HepG2 (cell line): ENCODE results near the gene TM4SF18. TPM values are rescaled to one million over a fixed set of nuclear protein-coding genes. Genes with fewer than 3 reads are reported as not detected.

Experiments used
- ATAC-seq: fragments of 200-7000 bp; cut with Tn5 transposase; 3 replicates; pipeline ENCODE4 v1.9.1; 2020; ENCODE audit warnings: mild to moderate bottlenecking, moderate library complexity
- BruUV-seq: library from RNA; stranded (reverse); fragments of 400-500 nt; replicated peaks from 2 replicates; lab custom pipeline; 2021; lab: Mats Ljungman, UMichigan
- CTCF ChIA-PET: fragments of 300-600 bp; formaldehyde crosslinking; extraction: SDS; loops from one replicate; lab custom pipeline; 2021; ENCODE audit warnings: low total read pairs, inconsistent platforms, low intra/inter-chr PET ratio; lab: Yijun Ruan, JAX
- POLR2A ChIA-PET: fragments of 350-600 bp; sonication (Branson Sonifier 250); formaldehyde crosslinking; loops from one replicate; lab custom pipeline; 2020; ENCODE audit warnings: antibody characterized with exemption, inconsistent platforms; lab: Yijun Ruan, JAX
- DNase-seq: peaks from one replicate; pipeline ENCODE4 v3.0.0-alpha.2; 2015; ENCODE audit warnings: low spot score
- FAIRE-seq: peaks from 3 replicates; lab custom pipeline; 2011; peaks lifted over from hg19 to GRCh38; lab: Jason Lieb, UNC
- H2AFZ ChIP-seq: one replicate; pipeline ENCODE4 v1.6.1; 2011; ENCODE audit warnings: low read length, inconsistent platforms
- H3K27ac ChIP-seq: fragments of 300-600 bp; 3 replicates; pipeline ENCODE4 v1.8.0; 2011; ENCODE audit warnings: mixed run types, mild to moderate bottlenecking, mixed read lengths, low read length, inconsistent platforms; ENCODE audit not compliant: insufficient read depth; ENCODE audit errors: extremely low read length
- H3K27me3 ChIP-seq, 2 experiments: fragments of 200-600 bp in 1 of 2; 2 replicates in 1 of 2; 3 replicates in 1 of 2; pipeline versions ENCODE4 v1.6.0 to v1.8.0; 2011; ENCODE audit warnings: low read length in 2 of 2, mild to moderate bottlenecking in 2 of 2, moderate library complexity in 2 of 2, inconsistent platforms in 1 of 2; ENCODE audit not compliant: insufficient read depth in 2 of 2, control insufficient read depth in 1 of 2
- H3K36me3 ChIP-seq, 2 experiments: fragments of 200-600 bp in 1 of 2; replicated peaks in 1 of 2; 2 replicates in 1 of 2; 3 replicates in 1 of 2; pipeline versions ENCODE4 v1.5.1 to v1.8.0; 2011; ENCODE audit warnings: low read length in 2 of 2, inconsistent platforms in 1 of 2; ENCODE audit not compliant: insufficient read depth in 2 of 2, control insufficient read depth in 1 of 2
- H3K4me1 ChIP-seq: 2 replicates; pipeline ENCODE4 v1.5.1; 2012; ENCODE audit warnings: low read length, inconsistent platforms; ENCODE audit not compliant: insufficient read depth
- H3K4me2 ChIP-seq: 2 replicates; pipeline ENCODE4 v1.6.0; 2011; ENCODE audit warnings: low read depth, low read length, inconsistent platforms
- H3K4me3 ChIP-seq, 3 experiments: fragments of 200-600 bp in 1 of 3; sonication (generic), shearing (Covaris generic) in 1 of 3; replicated peaks in 1 of 3; 2 replicates each; pipeline ENCODE4 v1.5.1; 2011 to 2016; ENCODE audit warnings: low read length in 3 of 3, inconsistent platforms in 2 of 3, low read depth in 2 of 3, mild to moderate bottlenecking in 2 of 3, control low read depth in 1 of 3, mixed read lengths in 1 of 3; ENCODE audit not compliant: insufficient read depth in 1 of 3
- H3K79me2 ChIP-seq: one replicate; pipeline ENCODE4 v1.6.1; 2011; ENCODE audit warnings: low read length, inconsistent platforms; ENCODE audit not compliant: insufficient read depth
- H3K9ac ChIP-seq: 2 replicates; pipeline ENCODE4 v1.6.0; 2011; ENCODE audit warnings: mild to moderate bottlenecking, low read depth, low read length, inconsistent platforms; ENCODE audit not compliant: insufficient read depth
- H3K9me3 ChIP-seq: 2 replicates; pipeline ENCODE4 v1.5.1; 2012; ENCODE audit warnings: mild to moderate bottlenecking, low read length
- H4K20me1 ChIP-seq: 2 replicates; pipeline ENCODE4 v1.6.0; 2011; ENCODE audit warnings: inconsistent platforms, mild to moderate bottlenecking, low read length, moderate library complexity; ENCODE audit not compliant: insufficient read depth
- CBFB ChIP-seq: sonication (generic); formaldehyde crosslinking; IDR thresholded peaks from 2 replicates; pipeline ENCODE4 v1.4.0; 2020; ENCODE audit warnings: missing genetic modification reagents
- CCAR2 ChIP-seq: fragments of 200-400 bp; formaldehyde crosslinking; optimal IDR thresholded peaks from 2 replicates; pipeline ENCODE3; 2018; ENCODE audit warnings: low read depth, mild to moderate bottlenecking, low read length, moderate library complexity
- CCDC6 ChIP-seq: sonication (generic); formaldehyde crosslinking; IDR thresholded peaks from 2 replicates; pipeline ENCODE4 v1.8.1; 2022; ENCODE audit warnings: mild to moderate bottlenecking, missing genetic modification reagents, moderate library complexity
- ELF1 ChIP-seq: sonication (generic); formaldehyde crosslinking; IDR thresholded peaks from 2 replicates; pipeline ENCODE4 v1.4.0; 2020; ENCODE audit warnings: missing genetic modification reagents
- FOXA3 ChIP-seq: IDR thresholded peaks from 2 replicates; pipeline ENCODE4 v1.6.1; 2016; ENCODE audit warnings: missing genetic modification reagents, missing compliant biosample characterization
- FOXM1 ChIP-seq: sonication (generic); formaldehyde crosslinking; IDR thresholded peaks from 2 replicates; pipeline ENCODE4 v1.5.0; 2020; ENCODE audit warnings: missing genetic modification reagents
- GATAD1 ChIP-seq: IDR thresholded peaks from 2 replicates; pipeline ENCODE4 v1.6.1; 2016; ENCODE audit warnings: missing genetic modification reagents, missing compliant biosample characterization
- KDM1A ChIP-seq: IDR thresholded peaks from 2 replicates; pipeline ENCODE4 v1.6.1; 2016; ENCODE audit warnings: missing compliant biosample characterization
- KMT2B ChIP-seq: IDR thresholded peaks from 2 replicates; pipeline ENCODE4 v1.6.1; 2016; ENCODE audit warnings: missing genetic modification reagents, missing compliant biosample characterization
- MYNN ChIP-seq: sonication (generic); formaldehyde crosslinking; IDR thresholded peaks from 2 replicates; pipeline ENCODE4 v1.4.0; 2020; ENCODE audit warnings: mild to moderate bottlenecking, low read depth, missing genetic modification reagents
- NCOR1 ChIP-seq: fragments of 200-600 bp; sonication (generic); IDR thresholded peaks from 2 replicates; pipeline ENCODE4 v1.7.0; 2017; ENCODE audit warnings: antibody characterized with exemption, low read length, borderline replicate concordance
- NRL ChIP-seq: sonication (generic); formaldehyde crosslinking; IDR thresholded peaks from 2 replicates; pipeline ENCODE4 v1.5.0; 2020; ENCODE audit warnings: missing genetic modification reagents, mild to moderate bottlenecking, moderate library complexity, borderline replicate concordance
- SOX6 ChIP-seq, 2 experiments: fragments of 450-650 bp in 1 of 2; sonication (generic) in 1 of 2; formaldehyde crosslinking in 1 of 2; IDR thresholded peaks; 2 replicates each; pipeline versions ENCODE4 v1.4.0 to v1.6.1; 2017 to 2020; ENCODE audit warnings: antibody characterized with exemption in 1 of 2, mild to moderate bottlenecking in 1 of 2, missing genetic modification reagents in 1 of 2
- SRSF1 ChIP-seq: fragments of 200-400 bp; formaldehyde crosslinking; optimal IDR thresholded peaks from 2 replicates; pipeline ENCODE3; 2017; ENCODE audit warnings: mild to moderate bottlenecking, low read depth, low read length, moderate library complexity
- TRIM24 ChIP-seq: sonication (generic); formaldehyde crosslinking; IDR thresholded peaks from 2 replicates; pipeline ENCODE4 v1.8.0; 2022; ENCODE audit warnings: mild to moderate bottlenecking, missing genetic modification reagents
- ZNF142 ChIP-seq: sonication (generic); formaldehyde crosslinking; IDR thresholded peaks from 2 replicates; pipeline ENCODE4 v1.4.0; 2020; ENCODE audit warnings: missing genetic modification reagents
- ZNF569 ChIP-seq: sonication (generic); formaldehyde crosslinking; IDR thresholded peaks from 2 replicates; pipeline ENCODE4 v1.5.0; 2020; ENCODE audit warnings: mild to moderate bottlenecking, missing genetic modification reagents, moderate library complexity, borderline replicate concordance
- ZNF678 ChIP-seq: sonication (generic); formaldehyde crosslinking; IDR thresholded peaks from 2 replicates; pipeline ENCODE4 v1.4.0; 2020; ENCODE audit warnings: mild to moderate bottlenecking, missing genetic modification reagents
- ZNF747 ChIP-seq: sonication (generic); formaldehyde crosslinking; IDR thresholded peaks from 2 replicates; pipeline ENCODE4 v1.8.1; 2023; ENCODE audit warnings: missing genetic modification reagents, mild to moderate bottlenecking, borderline replicate concordance
- ZNF780A ChIP-seq: sonication (generic); formaldehyde crosslinking; IDR thresholded peaks from 2 replicates; pipeline ENCODE4 v1.8.0; 2022; ENCODE audit warnings: mild to moderate bottlenecking, missing genetic modification reagents, moderate library complexity
- WGBS: methylation state at CpG from one replicate; pipeline ENCODE4 v1.1.6; 2017; ENCODE audit warnings: low lambda C conversion rate; 5-methylcytosine and 5-hydroxymethylcytosine counted together
- in situ Hi-C: cut with HindIII; loops from 2 replicates; pipeline ENCODE4 v1.10.0; 2017; ENCODE audit warnings: low pct_unique_long_range_greater_than_20kb; ENCODE audit not compliant: extremely low pct_ligation_motif_present
- intact Hi-C: fragments of 100-400 bp; cut with micrococcal nuclease; formaldehyde crosslinking; loops from one replicate; pipeline ENCODE4 v1.10.0; 2022; ENCODE audit not compliant: unreplicated experiment
- polyA plus RNA-seq, 8 experiments: library from polyadenylated mRNA; depleted of rRNA in 3 of 8; stranded (reverse) in 7 of 8; unstranded in 1 of 8; fragments of >200 nt; fragmentation: Illumina TruSeq in 4 of 8; extraction: Trizol in 4 of 8; gene quantifications; 2 replicates each; pipeline versions ENCODE4 v1.2.1 to v1.2.3, GENCODE V29; 2011 to 2016; ENCODE audit warnings: low read depth in 4 of 8, missing spikeins in 1 of 8, mixed read lengths in 1 of 8; ENCODE audit not compliant: insufficient read depth in 1 of 8
- total RNA-seq, 5 experiments: library from RNA; depleted of rRNA; stranded (reverse); fragments of >200 nt; fragmentation: Illumina TruSeq; extraction: Trizol; gene quantifications; 2 replicates each; pipeline ENCODE4 v1.2.3, GENCODE V29; 2016; ENCODE audit warnings: low read depth in 1 of 5

The TM4SF18 gene
- total and polyA plus RNA-seq, 2 of the 13 experiments (the other 11 are each of a cell fraction or from before 2014, with no cell fraction given) = 0.15 TPM; not detected in 1

- no peak for TF ChIP-seq ZNF142 (CRISPR knock-in tag)
Observed at GRCh38 chr3:149280671-149281349, 52.6 kb downstream of the TM4SF18 start (continued).

GRCh38 chr3:149278911-149279310 lies 54.5 kb downstream of the TM4SF18 start:
- no peak overlapping the region for H2AFZ ChIP-seq
- no peaks in the 10 kb centered on the region for H3K9me3 ChIP-seq
- H3K27ac ChIP-seq = no peak overlapping the region
- intact Hi-C loops = loop anchor here (10.0 kb wide), 1 partner anchor 206 kb away; no protein-coding TSS in a partner anchor
- no peak overlapping the region for H3K4me3 ChIP-seq
- H3K79me2 ChIP-seq = no peaks in the 10 kb centered on the region
- ChIA-PET CTCF (no interaction called here), POLR2A (no interaction called here)
- no peak for FAIRE-seq
- H3K4me1 ChIP-seq = peaks cover 32% of the 10 kb centered on the region
- 100% methylated on average over 2 of the region's 2 CpGs for WGBS
- no peak for TF ChIP-seq ZNF780A (CRISPR knock-in tag)
- TF ChIP-seq ZNF678 = no peak
- no peak for TF ChIP-seq FOXM1 (CRISPR knock-in tag)
- TF ChIP-seq NRL (CRISPR knock-in tag) = no peak
- TF ChIP-seq NCOR1 = no peak
- no peak for TF ChIP-seq ZNF569 (CRISPR knock-in tag)
- TF ChIP-seq ZNF747 (CRISPR knock-in tag) = no peak
- no peak for TF ChIP-seq KDM1A (CRISPR knock-in tag)
- TF ChIP-seq SOX6 (IDR thresholded peaks at IDR 0.05) = no peak
- TF ChIP-seq SOX6 (CRISPR knock-in tag; IDR thresholded peaks at IDR 0.05) = no peak
- TF ChIP-seq SRSF1 = no peak
- TF ChIP-seq CBFB (CRISPR knock-in tag) = no peak
- TF ChIP-seq MYNN (CRISPR knock-in tag) = no peak
- no peak for TF ChIP-seq TRIM24
- no peak for TF ChIP-seq ELF1 (CRISPR knock-in tag)
- TF ChIP-seq FOXA3 (CRISPR knock-in tag) = no peak
- no peak for TF ChIP-seq CCDC6 (CRISPR knock-in tag)
- TF ChIP-seq GATAD1 (CRISPR knock-in tag) = no peak
- no peak for TF ChIP-seq CCAR2
- TF ChIP-seq KMT2B (CRISPR knock-in tag) = no peak
- TF ChIP-seq, all 625 proteins: peak for 0
- ATAC-seq = no peak
- H4K20me1 ChIP-seq = no peaks in the 10 kb centered on the region
- no peak overlapping the region for H3K9ac ChIP-seq
- DNase-seq = no peak
- no peak overlapping the region for H3K4me2 ChIP-seq
- no peaks in the 10 kb centered on the region for H3K36me3 ChIP-seq
- H3K27me3 ChIP-seq = no peaks in the 10 kb centered on the region
- no TSS peak for BruUV-seq
- in situ Hi-C loops = no loop called here
